Activated CD4-positive, alpha-beta T cell treated with anti-CD3 and anti-CD28 coated beads, Interleukin-2, amount 50 U/mL, for 1 hour (primary cell): ENCODE results near the gene LSP1.
A peak's percentile ranks its signal among the peaks of the same experiment; 100 is the strongest.
"Not testable (repeated sequence)": the region's sequence is repeated elsewhere in the genome, so short reads cannot be mapped to it uniquely, and the experiment has no call there.

Experiments
- DNase-seq: peaks from one replicate; pipeline ENCODE4 v3.0.0-alpha.2; 2020

Gene LSP1, protein sequence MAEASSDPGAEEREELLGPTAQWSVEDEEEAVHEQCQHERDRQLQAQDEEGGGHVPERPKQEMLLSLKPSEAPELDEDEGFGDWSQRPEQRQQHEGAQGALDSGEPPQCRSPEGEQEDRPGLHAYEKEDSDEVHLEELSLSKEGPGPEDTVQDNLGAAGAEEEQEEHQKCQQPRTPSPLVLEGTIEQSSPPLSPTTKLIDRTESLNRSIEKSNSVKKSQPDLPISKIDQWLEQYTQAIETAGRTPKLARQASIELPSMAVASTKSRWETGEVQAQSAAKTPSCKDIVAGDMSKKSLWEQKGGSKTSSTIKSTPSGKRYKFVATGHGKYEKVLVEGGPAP

GRCh38 chr11:1852877-1853276, at the start of gene LSP1:
Gene LSP1, plus strand, starts transcription at chr11:1853084. Its CDS starts 61 bp downstream, at chr11:1853145.
- peak; percentile 77 for DNase-seq

GRCh38 chr11:1803246-1803645, 49.6 kb upstream of the LSP1 start:
- DNase-seq, result no peak

GRCh38 chr11:1803835-1804519, 48.9 kb upstream of the LSP1 start:
- DNase-seq, result not testable (repeated sequence)

- no peak for DNase-seq
These were observed 47.4 kb upstream of the LSP1 start for GRCh38 chr11:1805525-1805924.

- no peak for DNase-seq
These were observed 45.5 kb upstream of the LSP1 start for GRCh38 chr11:1807264-1807995.

GRCh38 chr11:1810761-1811160, 42.1 kb upstream of the LSP1 start:
- no peak for DNase-seq

GRCh38 chr11:1812274-1812673, 40.6 kb upstream of the LSP1 start:
- DNase-seq, result no peak

- no peak for DNase-seq
These were observed 40.1 kb upstream of the LSP1 start for GRCh38 chr11:1812801-1813200.

GRCh38 chr11:1813356-1813755, 39.5 kb upstream of the LSP1 start:
- not testable (repeated sequence) for DNase-seq

GRCh38 chr11:1814691-1815090, 38.2 kb upstream of the LSP1 start:
- no peak for DNase-seq

DNA sequence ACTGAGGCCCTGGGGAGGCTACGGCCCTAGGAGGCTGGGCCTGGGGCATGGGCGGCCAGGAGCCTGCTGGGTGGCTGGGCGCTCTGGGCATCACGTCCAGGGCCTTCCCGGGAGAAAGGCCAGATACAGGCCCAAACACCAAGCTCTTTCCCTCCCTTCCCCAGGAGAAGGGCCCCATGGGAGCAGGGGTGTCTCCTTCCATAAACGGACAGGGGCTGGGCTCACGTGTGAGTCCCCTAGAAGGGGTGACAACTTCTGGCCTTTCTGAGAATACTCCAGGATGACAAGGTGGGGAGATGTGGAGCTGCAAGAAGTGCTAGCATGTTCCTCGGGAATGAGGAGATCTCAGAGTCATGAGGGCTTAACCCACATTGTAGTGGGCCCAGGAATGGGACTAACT, 37.6 kb upstream of the LSP1 start:
- DNase-seq, result no peak

- DNase-seq, result no peak
These were observed 37.1 kb upstream of the LSP1 start for GRCh38 chr11:1815751-1816150.

DNA sequence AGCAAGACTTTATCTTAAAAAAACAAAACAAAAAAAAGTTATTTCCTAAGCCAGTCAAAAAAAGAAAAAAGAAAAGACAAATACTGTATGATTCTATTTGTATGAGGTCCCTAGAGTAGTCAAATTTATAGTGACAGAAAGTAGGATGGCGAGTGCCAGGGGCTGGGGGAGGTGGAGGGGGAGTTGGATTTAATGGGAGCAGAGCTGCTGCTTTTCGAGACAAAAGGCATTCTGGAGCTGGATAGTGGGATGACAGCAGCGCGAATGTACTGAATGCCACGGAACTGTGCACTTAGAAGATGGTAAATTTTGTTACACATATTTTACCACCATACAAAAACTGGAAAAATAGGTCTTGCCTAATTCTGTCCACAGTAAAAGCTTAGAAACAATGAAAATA, 35.9 kb upstream of the LSP1 start:
- DNase-seq, result no peak

DNA sequence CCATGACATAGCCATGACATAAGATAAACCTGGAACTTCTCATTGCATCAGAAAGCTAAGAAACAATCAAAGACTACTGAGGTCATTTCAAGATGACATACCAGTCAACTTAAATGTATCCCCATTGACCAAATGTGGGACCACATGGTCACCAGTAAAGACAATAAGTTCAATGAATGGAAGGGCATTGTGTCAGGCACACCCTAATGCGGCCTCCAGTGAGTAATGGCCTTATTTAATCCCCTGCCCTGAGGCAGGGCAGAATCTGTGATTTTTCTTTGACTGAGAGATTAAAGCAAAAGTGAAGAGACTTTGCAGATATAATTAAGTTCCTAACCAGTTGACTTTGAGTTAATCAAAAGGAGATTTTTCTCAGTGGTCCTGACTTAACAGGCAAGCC, 35.4 kb upstream of the LSP1 start:
- no peak for DNase-seq

- DNase-seq, result no peak
These were observed 33.8 kb upstream of the LSP1 start for GRCh38 chr11:1819074-1819473.

DNA sequence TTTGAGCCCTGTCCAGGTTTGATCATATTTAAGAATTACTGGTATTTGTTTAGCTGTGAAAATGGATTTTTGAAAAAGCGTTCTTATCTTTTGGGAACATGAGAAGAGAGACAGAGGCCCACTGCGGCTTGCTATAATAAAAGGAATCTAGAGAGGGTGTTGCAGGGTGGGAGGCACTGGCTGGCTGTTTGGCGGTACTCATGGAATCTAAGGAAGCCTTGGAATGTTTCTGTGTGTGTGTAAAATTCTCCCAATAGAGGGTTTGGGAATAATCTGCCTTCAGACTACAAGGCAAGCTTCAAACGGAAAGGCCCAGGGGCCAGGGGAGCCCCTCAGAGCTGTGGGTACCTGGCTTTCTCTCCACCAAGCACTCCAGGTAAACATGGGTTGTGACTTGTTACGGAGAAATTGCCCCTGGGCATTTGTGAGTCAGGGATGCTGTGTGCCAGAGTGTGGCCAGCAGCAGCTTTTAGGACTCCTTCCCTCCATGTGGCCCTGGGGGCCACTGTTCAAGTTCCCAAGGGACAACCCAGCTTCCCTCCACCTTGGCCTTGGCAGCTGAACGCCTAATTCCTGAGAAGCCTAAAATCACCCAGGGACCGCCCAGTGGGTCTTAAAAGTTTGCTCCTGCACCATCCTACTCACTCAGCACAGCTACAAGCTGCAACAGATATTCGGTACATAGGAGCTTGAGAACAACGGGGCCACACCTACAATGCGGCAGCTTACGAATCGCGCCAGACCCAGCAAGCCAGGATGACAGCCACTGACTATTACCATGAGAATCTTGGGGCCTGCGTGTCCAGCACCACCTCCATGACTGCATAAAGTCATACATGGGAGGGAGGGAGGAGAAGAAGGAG, 32.2 kb upstream of the LSP1 start:
- DNase-seq, result no peak

DNA sequence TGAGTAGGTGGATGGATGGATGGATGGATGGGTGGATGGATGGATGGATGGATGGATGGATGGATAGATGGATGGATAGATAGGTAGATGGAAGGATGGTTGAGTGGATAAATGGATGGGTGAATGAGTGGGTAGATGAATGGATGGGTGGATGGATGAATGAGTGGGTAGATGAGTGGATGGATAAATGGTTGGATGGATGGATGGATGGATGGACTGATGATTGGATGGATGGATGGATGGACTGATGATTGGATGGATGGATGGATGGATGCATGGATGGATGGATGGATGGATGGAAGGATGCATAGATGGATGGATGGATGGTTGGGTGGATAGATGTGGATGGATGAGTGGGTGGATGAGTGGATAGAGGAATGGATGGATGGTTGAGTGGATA, 31.3 kb upstream of the LSP1 start:
- no peak for DNase-seq

- DNase-seq, result no peak
These were observed 30.1 kb upstream of the LSP1 start for GRCh38 chr11:1822648-1823375.

GRCh38 chr11:1823376-1824220, 29.3 kb upstream of the LSP1 start:
- DNase-seq, result no peak

- DNase-seq, result no peak
These were observed 28.5 kb upstream of the LSP1 start for GRCh38 chr11:1824221-1825038.
